PC-9 (cell line): ENCODE results near the gene LAMA5. TPM values are rescaled to one million over a fixed set of nuclear protein-coding genes. Genes with fewer than 3 reads are reported as not detected.

ENCODE experiments used
- BruUV-seq: library from RNA; stranded (reverse); fragments of 400-500 nt; replicated peaks from 2 replicates; lab custom pipeline; 2021; lab: Mats Ljungman, UMichigan
- CTCF ChIA-PET: fragments of 300-600 bp; sonication (Branson Sonifier 250); formaldehyde crosslinking; loops from one replicate; lab custom pipeline; 2022; ENCODE audit warnings: antibody characterized with exemption; lab: Charles Lee
- POLR2A ChIA-PET: fragments of 300-600 bp; sonication (Branson Sonifier 250); formaldehyde crosslinking; loops from one replicate; lab custom pipeline; 2022; ENCODE audit warnings: antibody characterized with exemption; ENCODE audit not compliant: unreplicated experiment; lab: Charles Lee
- DNase-seq, 2 experiments: peaks; one replicate each; pipeline versions ENCODE4 v3.0.0 to v3.0.0-alpha.2; 2015 to 2022; ENCODE audit warnings: mixed read lengths in 1 of 2
- H2AFZ ChIP-seq: fragments of 200-600 bp; sonication (generic); 2 replicates; pipeline ENCODE4 v1.8.1; 2017; ENCODE audit warnings: antibody characterized with exemption
- H3F3A ChIP-seq: fragments of 200-600 bp; sonication (generic); 2 replicates; pipeline ENCODE4 v1.8.1; 2017; ENCODE audit warnings: antibody characterized with exemption, mild to moderate bottlenecking, low read depth; ENCODE audit not compliant: insufficient read depth
- H3K27ac ChIP-seq: fragments of 200-600 bp; sonication (generic); 2 replicates; pipeline ENCODE4 v1.6.1; 2016; ENCODE audit warnings: mixed run types
- H3K27me3 ChIP-seq: fragments of 200-600 bp; sonication (generic); 2 replicates; pipeline ENCODE4 v1.6.1; 2016; ENCODE audit warnings: low read depth, mixed run types; ENCODE audit not compliant: insufficient read depth
- H3K36me3 ChIP-seq: fragments of 200-600 bp; sonication (generic); 2 replicates; pipeline ENCODE4 v1.6.1; 2016; ENCODE audit warnings: low read depth, mixed run types
- H3K4me1 ChIP-seq: fragments of 200-600 bp; sonication (generic); replicated peaks from 2 replicates; pipeline ENCODE4 v1.6.1; 2016; ENCODE audit warnings: mixed run types; ENCODE audit not compliant: insufficient read depth
- H3K4me2 ChIP-seq: fragments of 200-600 bp; sonication (generic); 2 replicates; pipeline ENCODE4 v1.6.1; 2017; ENCODE audit warnings: mixed run types
- H3K4me3 ChIP-seq: fragments of 200-600 bp; sonication (generic); 2 replicates; pipeline ENCODE4 v1.6.1; 2016; ENCODE audit warnings: mixed run types
- H3K79me2 ChIP-seq: fragments of 200-600 bp; sonication (generic); 2 replicates; pipeline ENCODE4 v1.6.1; 2017; ENCODE audit warnings: low read depth, mixed run types
- H3K9me2 ChIP-seq: fragments of 200-600 bp; sonication (generic); 2 replicates; pipeline ENCODE4 v1.8.1; 2017; ENCODE audit warnings: mild to moderate bottlenecking; ENCODE audit not compliant: insufficient read depth
- H3K9me3 ChIP-seq: fragments of 200-600 bp; sonication (generic); 2 replicates; pipeline ENCODE4 v1.8.1; 2016; ENCODE audit warnings: low read depth; ENCODE audit not compliant: insufficient read depth
- H4K20me1 ChIP-seq: fragments of 200-600 bp; sonication (generic); 2 replicates; pipeline ENCODE4 v1.8.1; 2017; ENCODE audit not compliant: insufficient read depth
- CTCF ChIP-seq: fragments of 200-600 bp; sonication (generic); conservative IDR thresholded peaks from 2 replicates; pipeline ENCODE4 v1.6.1; 2017; ENCODE audit warnings: mixed run types, antibody characterized with exemption, mild to moderate bottlenecking, moderate library complexity
- EZH2 ChIP-seq: fragments of 200-600 bp; sonication (generic); IDR thresholded peaks from 2 replicates; pipeline ENCODE4 v1.8.0; 2017; ENCODE audit warnings: antibody characterized with exemption, low read depth
- intact Hi-C: fragments of 100-400 bp; cut with micrococcal nuclease; formaldehyde crosslinking; loops from one replicate; pipeline ENCODE4 v1.10.0; 2022; ENCODE audit not compliant: unreplicated experiment
- total RNA-seq: library from RNA; stranded (reverse); gene quantifications from 2 replicates; pipeline ENCODE4 v1.2.3, GENCODE V29; 2021

Gene LAMA5
- total RNA-seq, 1 experiment from 2014 or later = 700 TPM

GRCh38 chr20:62332989-62333819, 33.9 kb downstream of the LAMA5 start:
- no peak for DNase-seq
- H3K9me2 ChIP-seq = no peaks in the 10 kb centered on the region
- no peak overlapping the region for H3K4me3 ChIP-seq
- no peaks in the 10 kb centered on the region for H3K27me3 ChIP-seq
- no peak for TF ChIP-seq CTCF
- no peak for TF ChIP-seq EZH2
- CTCF ChIA-PET = no interaction called here
- peaks cover 30% of the 10 kb centered on the region for H3K36me3 ChIP-seq
- H3K79me2 ChIP-seq = peaks cover 25% of the 10 kb centered on the region; the same call in 1 of the 2 replicates
- peaks cover 35% of the 10 kb centered on the region for H3F3A ChIP-seq
- H3K9me3 ChIP-seq = no peaks in the 10 kb centered on the region
- no peak overlapping the region for H3K4me2 ChIP-seq
- no peak overlapping the region for H2AFZ ChIP-seq
- intact Hi-C loops = no loop called here
- H3K4me1 ChIP-seq = no peaks in the 10 kb centered on the region
- no peak overlapping the region for H3K27ac ChIP-seq
- BruUV-seq = no TSS peak
- peaks cover 72% of the 10 kb centered on the region for H4K20me1 ChIP-seq
- POLR2A ChIA-PET = no interaction called here

- Histone ChIP-seq H4K20me1 (peaks cover 72% of the 10 kb centered on the region), H3K79me2 (peaks cover 17% of the 10 kb centered on the region; the same call in 1 of the 2 replicates), H2AFZ (no peak overlapping the region), H3K27me3 (no peaks in the 10 kb centered on the region), H3K9me3 (no peaks in the 10 kb centered on the region), H3K4me3 (no peak overlapping the region), H3K36me3 (peaks cover 28% of the 10 kb centered on the region), H3K27ac (no peak overlapping the region), H3F3A (peaks cover 39% of the 10 kb centered on the region), H3K4me2 (no peak overlapping the region), H3K9me2 (no peaks in the 10 kb centered on the region), H3K4me1 (no peaks in the 10 kb centered on the region)
- DNase-seq = no peak
- CTCF ChIA-PET = no interaction called here
- BruUV-seq = no TSS peak
- POLR2A ChIA-PET = no interaction called here
- intact Hi-C loops = no loop called here
- TF ChIP-seq EZH2 = no peak
- TF ChIP-seq CTCF = no peak
Measured at GRCh38 chr20:62332421-62332820, 34.7 kb downstream of the LAMA5 start.

GRCh38 chr20:62331347-62331746, 35.8 kb downstream of the LAMA5 start:
- CTCF ChIA-PET = interaction anchor here (0.5 kb wide), 1 partner anchor 17 kb away, joined by 3 read pairs; no protein-coding TSS in a partner anchor
- no TSS peak for BruUV-seq
- H3K36me3 ChIP-seq = peaks cover 18% of the 10 kb centered on the region

More at GRCh38 chr20:62331347-62331746, 35.8 kb downstream of the LAMA5 start:
- Histone ChIP-seq H3K4me1 (no peaks in the 10 kb centered on the region), H2AFZ (no peak overlapping the region), H3K79me2 (0 out of 2 replicates have a peak, but pooled peaks cover 12% of the 10 kb centered on the region), H4K20me1 (peaks cover 72% of the 10 kb centered on the region), H3K9me2 (no peaks in the 10 kb centered on the region), H3F3A (peaks cover 48% of the 10 kb centered on the region), H3K27ac (no peak overlapping the region), H3K9me3 (no peaks in the 10 kb centered on the region), H3K4me3 (no peak overlapping the region), H3K4me2 (no peak overlapping the region), H3K27me3 (no peaks in the 10 kb centered on the region)
- POLR2A ChIA-PET = no interaction called here
- no peak for DNase-seq
- TF ChIP-seq EZH2 (no peak), CTCF (no peak)
- intact Hi-C loops = no loop called here
